H1 (cell line): ENCODE measurements around the gene VPS35L. TPM values are rescaled to one million over a fixed set of nuclear protein-coding genes. Genes with fewer than 3 reads are reported as not detected.

Experiments
- CTCF ChIA-PET: fragments of 300-600 bp; sonication (Branson Sonifier 250); formaldehyde crosslinking; loops from one replicate; lab custom pipeline; 2021; ENCODE audit not compliant: partially characterized antibody; lab: Charles Lee
- POLR2A ChIA-PET: fragments of 300-600 bp; sonication (Branson Sonifier 250); formaldehyde crosslinking; loops from one replicate; lab custom pipeline; 2021; ENCODE audit warnings: inconsistent platforms; ENCODE audit not compliant: partially characterized antibody; lab: Charles Lee
- DNase-seq, 2 experiments: peaks; one replicate each; pipeline versions ENCODE4 v3.0.0 to v3.0.0-alpha.2; 2010 to 2022; ENCODE audit warnings: low spot score in 2 of 2, low read depth in 1 of 2, mixed read lengths in 1 of 2
- FAIRE-seq: peaks from 2 replicates; lab custom pipeline; 2011; peaks lifted over from hg19 to GRCh38; lab: Jason Lieb, UNC
- H2AFZ ChIP-seq: 2 replicates; pipeline ENCODE4 v1.8.1; 2012; ENCODE audit warnings: low read length, inconsistent platforms
- H2AK5ac ChIP-seq: 2 replicates; pipeline ENCODE4 v1.6.1; 2013; ENCODE audit warnings: low read depth, low read length
- H2BK120ac ChIP-seq: replicated peaks from 2 replicates; pipeline ENCODE3; 2013; ENCODE audit warnings: low read depth, low read length, inconsistent platforms
- H2BK12ac ChIP-seq: 2 replicates; pipeline ENCODE4 v1.6.1; 2013; ENCODE audit warnings: low read depth, low read length
- H2BK15ac ChIP-seq: 2 replicates; pipeline ENCODE4 v1.6.1; 2013; ENCODE audit warnings: low read length
- H2BK20ac ChIP-seq: 2 replicates; pipeline ENCODE4 v1.6.1; 2013; ENCODE audit warnings: low read length
- H2BK5ac ChIP-seq: 2 replicates; pipeline ENCODE4 v1.6.1; 2013; ENCODE audit warnings: low read depth, low read length
- H3K14ac ChIP-seq: 2 replicates; pipeline ENCODE4 v1.6.1; 2013; ENCODE audit warnings: inconsistent platforms; ENCODE audit not compliant: insufficient read length
- H3K18ac ChIP-seq: 2 replicates; pipeline ENCODE4 v1.6.1; 2013; ENCODE audit warnings: low read length; ENCODE audit errors: extremely low read depth
- H3K23ac ChIP-seq: 2 replicates; pipeline ENCODE4 v1.6.1; 2013; ENCODE audit warnings: inconsistent platforms; ENCODE audit not compliant: insufficient read length
- H3K23me2 ChIP-seq: 2 replicates; pipeline ENCODE4 v1.6.1; 2013; ENCODE audit warnings: low read depth, low read length
- H3K27ac ChIP-seq: 2 replicates; pipeline ENCODE4 v1.6.1; 2011; ENCODE audit warnings: low read depth, low read length, inconsistent platforms
- H3K27me3 ChIP-seq, 4 experiments: replicated peaks in 1 of 4; 1 replicate in 1 of 4; 2 replicates in 3 of 4; pipeline versions ENCODE4 v1.6.1 to v1.8.1; 2011 to 2013; ENCODE audit warnings: low read length in 3 of 4, mild to moderate bottlenecking in 3 of 4, inconsistent platforms in 2 of 4, mixed read lengths in 2 of 4, moderate library complexity in 1 of 4; ENCODE audit not compliant: control insufficient read depth in 3 of 4, insufficient read depth in 3 of 4; ENCODE audit errors: extremely low read depth in 1 of 4
- H3K36me3 ChIP-seq, 4 experiments: 2 replicates each; pipeline versions ENCODE4 v1.6.1 to v1.8.1; 2011 to 2013; ENCODE audit warnings: mild to moderate bottlenecking in 4 of 4, low read length in 3 of 4, moderate library complexity in 2 of 4, control low read depth in 1 of 4, inconsistent platforms in 1 of 4; ENCODE audit not compliant: insufficient read depth in 4 of 4, control insufficient read depth in 2 of 4
- H3K4ac ChIP-seq: replicated peaks from 2 replicates; pipeline ENCODE3; 2013; ENCODE audit warnings: low read length, low read depth, mixed read lengths, inconsistent platforms; ENCODE audit not compliant: insufficient read length
- H3K4me1 ChIP-seq, 4 experiments: replicated peaks in 1 of 4; 1 replicate in 1 of 4; 2 replicates in 3 of 4; pipeline versions ENCODE4 v1.6.1 to v1.8.1; 2011 to 2013; ENCODE audit warnings: low read length in 3 of 4, inconsistent platforms in 2 of 4, mixed read lengths in 1 of 4; ENCODE audit not compliant: insufficient read depth in 4 of 4, control insufficient read depth in 3 of 4
- H3K4me2 ChIP-seq, 2 experiments: 2 replicates each; pipeline versions ENCODE4 v1.6.1 to v1.8.1; 2011 to 2013; ENCODE audit warnings: low read depth in 2 of 2, low read length in 2 of 2, control low read depth in 1 of 2, inconsistent platforms in 1 of 2, mild to moderate bottlenecking in 1 of 2; ENCODE audit not compliant: insufficient read depth in 1 of 2
- H3K4me3 ChIP-seq, 4 experiments: fragments of 200-600, 300-600 bp in 1 of 4; sonication (generic), shearing (Covaris generic), sonication (Bioruptor Twin) in 1 of 4; 2 replicates each; pipeline versions ENCODE4 v1.5.1 to v1.8.1; 2011 to 2016; ENCODE audit warnings: low read length in 4 of 4, low read depth in 3 of 4, control low read depth in 2 of 4, inconsistent platforms in 2 of 4, mild to moderate bottlenecking in 2 of 4, mixed read lengths in 1 of 4, moderate library complexity in 1 of 4; ENCODE audit not compliant: insufficient read depth in 2 of 4; ENCODE audit errors: extremely low read depth in 1 of 4
- H3K56ac ChIP-seq: replicated peaks from 2 replicates; pipeline ENCODE3; 2013; ENCODE audit warnings: low read depth, mild to moderate bottlenecking, mixed read lengths, low read length, inconsistent platforms; ENCODE audit not compliant: insufficient read length
- H3K79me1 ChIP-seq: 2 replicates; pipeline ENCODE4 v1.6.1; 2013; ENCODE audit warnings: low read depth, low read length, control low read depth
- H3K79me2 ChIP-seq, 2 experiments: 2 replicates each; pipeline versions ENCODE4 v1.6.1 to v1.8.1; 2012 to 2013; ENCODE audit warnings: low read length in 2 of 2, mild to moderate bottlenecking in 2 of 2, inconsistent platforms in 1 of 2; ENCODE audit not compliant: insufficient read depth in 2 of 2, control insufficient read depth in 1 of 2
- H3K9ac ChIP-seq, 4 experiments: replicated peaks in 1 of 4; 1 replicate in 1 of 4; 2 replicates in 3 of 4; pipeline versions ENCODE4 v1.6.1 to v1.8.1; 2011 to 2013; ENCODE audit warnings: low read depth in 3 of 4, low read length in 3 of 4, control low read depth in 2 of 4, mild to moderate bottlenecking in 2 of 4, moderate library complexity in 2 of 4, inconsistent platforms in 1 of 4; ENCODE audit errors: extremely low read depth in 1 of 4
- H3K9me3 ChIP-seq, 2 experiments: 2 replicates each; pipeline versions ENCODE4 v1.6.1 to v1.8.1; 2012 to 2013; ENCODE audit warnings: mild to moderate bottlenecking in 2 of 2, moderate library complexity in 2 of 2, control low read depth in 1 of 2, inconsistent platforms in 1 of 2, low read depth in 1 of 2, low read length in 1 of 2, mixed read lengths in 1 of 2; ENCODE audit not compliant: insufficient read depth in 2 of 2
- H4K20me1 ChIP-seq, 2 experiments: replicated peaks in 1 of 2; 2 replicates each; pipeline versions ENCODE3 to v1.8.1; 2011 to 2013; ENCODE audit warnings: inconsistent platforms in 2 of 2, low read length in 2 of 2, mild to moderate bottlenecking in 1 of 2; ENCODE audit not compliant: insufficient read depth in 2 of 2, control insufficient read depth in 1 of 2
- H4K5ac ChIP-seq: 2 replicates; pipeline ENCODE4 v1.6.1; 2013; ENCODE audit warnings: low read length, low read depth, mixed read lengths, inconsistent platforms; ENCODE audit not compliant: insufficient read length
- H4K8ac ChIP-seq: 2 replicates; pipeline ENCODE4 v1.8.0; 2013; ENCODE audit warnings: mild to moderate bottlenecking, moderate library complexity, low read length, inconsistent platforms; ENCODE audit not compliant: insufficient read depth; ENCODE audit errors: extremely low read depth
- H4K91ac ChIP-seq: replicated peaks from 2 replicates; pipeline ENCODE3; 2013; ENCODE audit warnings: low read length, mixed read lengths, inconsistent platforms; ENCODE audit not compliant: insufficient read length
- BCL11A ChIP-seq, 2 experiments: IDR thresholded peaks; one replicate each; pipeline ENCODE4 v1.6.1; 2011; ENCODE audit warnings: low read depth in 2 of 2, low read length in 2 of 2, mild to moderate bottlenecking in 2 of 2
- MAX ChIP-seq: IDR thresholded peaks from 2 replicates; pipeline ENCODE4 v1.6.1; 2012; ENCODE audit warnings: inconsistent platforms
- SP1 ChIP-seq: IDR thresholded peaks from 2 replicates; pipeline ENCODE4 v1.6.1; 2011; ENCODE audit warnings: low read depth, low read length
- WGBS, 2 experiments: shearing (Covaris generic) in 1 of 2; methylation state at CpG; one replicate each; pipeline versions ENCODE4 v1.1.6 to v1.1.7; 2013 to 2015; ENCODE audit warnings: low lambda C conversion rate in 2 of 2, mixed read lengths in 2 of 2, inconsistent platforms in 1 of 2, low coverage in 1 of 2, missing lambda C conversion rate in 1 of 2; ENCODE audit not compliant: insufficient replicate concordance in 2 of 2, insufficient coverage in 1 of 2, insufficient read length in 1 of 2; ENCODE audit errors: extremely low coverage in 1 of 2, missing lambda C conversion rate in 1 of 2; 5-methylcytosine and 5-hydroxymethylcytosine counted together
- polyA plus RNA-seq, 7 experiments: library from polyadenylated mRNA; depleted of rRNA in 3 of 7; stranded (reverse) in 5 of 7; unstranded in 2 of 7; fragments of >200 nt in 5 of 7; fragments of 200-250 nt in 2 of 7; gene quantifications; 1 replicate in 5 of 7; 2 replicates in 1 of 7; 4 replicates in 1 of 7; pipeline versions ENCODE4 v1.2.1 to v1.2.3, GENCODE V29; 2011 to 2013; ENCODE audit warnings: missing spikeins in 2 of 7, mixed read lengths in 2 of 7
- total RNA-seq: library from RNA; stranded (reverse); fragmentation: NEBNext Ultra II Directional; extraction: Animal tissue kit (Norgen Biotek cat#: 25700); gene quantifications from 2 replicates; pipeline ENCODE4 v1.2.1, GENCODE V29; 2021

VPS35L gene
- total and polyA plus RNA-seq, 2 of the 8 experiments (the other 6 are each of a cell fraction or from before 2014, with no cell fraction given) = 31.5 to 57.1 TPM

- H3K56ac ChIP-seq = no peak overlapping the region
- no peak for FAIRE-seq
- no peak overlapping the region for H2BK12ac ChIP-seq
- H3K23me2 ChIP-seq = peaks cover 5% of the 10 kb centered on the region
- H3K4me1 ChIP-seq = peaks cover 5 to 16% (median 8%) of the 10 kb centered on the region in 4 experiments; a peak in 6 of 7 replicates
- no peak overlapping the region for H4K5ac ChIP-seq
- no peak overlapping the region for H3K27ac ChIP-seq
- H4K20me1 ChIP-seq = no peaks in the 10 kb centered on the region
- no peak overlapping the region for H2AK5ac ChIP-seq
- H3K4ac ChIP-seq = no peak overlapping the region
- H2AFZ ChIP-seq = no peak overlapping the region
- H3K9me3 ChIP-seq = no peaks in the 10 kb centered on the region
- no peak overlapping the region for H3K4me2 ChIP-seq
- H3K23ac ChIP-seq = no peak overlapping the region
- peaks cover 0 to 19% (median 11%) of the 10 kb centered on the region in 4 experiments; a peak in 4 of 8 replicates for H3K36me3 ChIP-seq
- H2BK120ac ChIP-seq = no peak overlapping the region
- peaks cover 5% of the 10 kb centered on the region; the same call in 1 of the 2 replicates for H3K79me1 ChIP-seq
- no peak overlapping the region for H3K18ac ChIP-seq
- no peak overlapping the region for H2BK15ac ChIP-seq
- TF ChIP-seq MAX (no peak), SP1 (no peak), BCL11A (IDR thresholded peaks at IDR 0.05; ENCODE audit: low read depth in 2 of 2, low read length in 2 of 2) (no peak)
- no peaks in the 10 kb centered on the region for H3K27me3 ChIP-seq
- no peak overlapping the region; a peak in 1 of 7 replicates for H3K9ac ChIP-seq
- no peak overlapping the region for H4K91ac ChIP-seq
- H2BK5ac ChIP-seq = no peak overlapping the region
- H2BK20ac ChIP-seq = no peak overlapping the region
- no peak overlapping the region for H3K4me3 ChIP-seq
- 91% methylated on average over 1 of the region's 1 CpG; no CpG with 5 or more reads in 1 of the 2 experiments for WGBS, 2 experiments
- CTCF ChIA-PET = interaction anchor here (0.6 kb wide), 1 partner anchor 12 kb away, joined by 3 read pairs; no protein-coding TSS in a partner anchor
- peaks cover 0 to 27% of the 10 kb centered on the region in 2 experiments; a peak in 3 of 4 replicates for H3K79me2 ChIP-seq
- no peak for DNase-seq
- POLR2A ChIA-PET = no interaction called here
- no peak overlapping the region for H3K14ac ChIP-seq
- no peak overlapping the region for H4K8ac ChIP-seq
Observed at GRCh38 chr16:19527161-19527560, 28.3 kb upstream of the VPS35L start.
